K562 (cell line): ENCODE measurements around the gene KRT77.

Experiments used
- BRF2 ChIP-seq: IDR thresholded peaks from 3 replicates; pipeline ENCODE4 v1.6.1; 2011; ENCODE audit warnings: borderline replicate concordance, mild to moderate bottlenecking; ENCODE audit not compliant: insufficient read length, insufficient read depth
- CTCF ChIP-seq, 3 experiments: IDR thresholded peaks in 2 of 3; conservative IDR thresholded peaks in 1 of 3; 2 replicates each; pipeline ENCODE4 v1.5.1; 2011 to 2012; ENCODE audit warnings: low read length in 3 of 3, mild to moderate bottlenecking in 3 of 3, control low read depth in 2 of 3, improper control_type of control experiment in 1 of 3, inconsistent platforms in 1 of 3, low read depth in 1 of 3, mixed read lengths in 1 of 3, moderate library complexity in 1 of 3; ENCODE audit not compliant: insufficient read depth in 2 of 3
- E4F1 ChIP-seq: fragments of 250-450 bp; sonication (Bioruptor Pico); IDR thresholded peaks from 2 replicates; pipeline ENCODE4 v1.5.0; 2021; ENCODE audit warnings: mild to moderate bottlenecking, borderline replicate concordance
- FOS ChIP-seq: IDR thresholded peaks from 3 replicates; pipeline ENCODE4 v1.6.1; 2011; ENCODE audit not compliant: insufficient read length; ENCODE audit errors: extremely low read depth
- FOXA1 ChIP-seq: fragments of 450-650 bp; IDR thresholded peaks from 2 replicates; pipeline ENCODE4 v1.6.1; 2016; ENCODE audit warnings: mild to moderate bottlenecking, borderline replicate concordance
- HDAC2 ChIP-seq: fragments of 450-650 bp; IDR thresholded peaks from 2 replicates; pipeline ENCODE4 v1.6.1; 2016; ENCODE audit warnings: mild to moderate bottlenecking
- HMGN3 ChIP-seq: IDR thresholded peaks from 2 replicates; pipeline ENCODE4 v1.6.1; 2011; ENCODE audit warnings: borderline replicate concordance, low read depth, mild to moderate bottlenecking, mixed read lengths, low read length; ENCODE audit not compliant: insufficient read length; ENCODE audit errors: extremely low read depth
- NR2F6 ChIP-seq: fragments of 450-650 bp; formaldehyde crosslinking; IDR thresholded peaks from 2 replicates; pipeline ENCODE4 v1.4.0; 2020; ENCODE audit warnings: mild to moderate bottlenecking
- POLR2A ChIP-seq: fragments of 450-650 bp; conservative IDR thresholded peaks from 2 replicates; pipeline ENCODE4 v1.6.1; 2016

GRCh38 chr12:52655720-52656124 lies 47.6 kb downstream of the KRT77 start:
- TF ChIP-seq FOXA1 (no peak), FOS (no peak), HDAC2 (no peak), BRF2 (no peak), CTCF (IDR thresholded peaks at IDR 0.05 in 2 of 3, conservative IDR thresholded peaks at IDR 0.05 in 1 of 3; ENCODE audit: insufficient read depth in 2 of 3, low read depth in 1 of 3, low read length in 3 of 3) (no peak), POLR2A (no peak), E4F1 (CRISPR knock-in tag) (no peak), HMGN3 (no peak), NR2F6 (no peak)
